HL-60 (cell line): Measurements from ENCODE around the gene UEVLD.

ENCODE experiments used
- POLR2AphosphoS5 ChIP-seq: IDR thresholded peaks from 2 replicates; pipeline ENCODE4 v1.6.1; 2012; ENCODE audit warnings: low read depth
- TF ChIP-seq, protein P1 (sequence below): IDR thresholded peaks from one replicate; pipeline ENCODE4 v1.5.1; 2011; ENCODE audit warnings: low read length, control low read depth, inconsistent platforms; ENCODE audit not compliant: insufficient read depth
- TF ChIP-seq, protein P2 (sequence below): IDR thresholded peaks from 2 replicates; pipeline ENCODE4 v1.6.1; 2012; ENCODE audit warnings: low read depth; ENCODE audit not compliant: insufficient replicate concordance

GRCh38 chr11:18633256-18634139, 45.0 kb upstream of the UEVLD start:
- TF ChIP-seq, protein P1, sequence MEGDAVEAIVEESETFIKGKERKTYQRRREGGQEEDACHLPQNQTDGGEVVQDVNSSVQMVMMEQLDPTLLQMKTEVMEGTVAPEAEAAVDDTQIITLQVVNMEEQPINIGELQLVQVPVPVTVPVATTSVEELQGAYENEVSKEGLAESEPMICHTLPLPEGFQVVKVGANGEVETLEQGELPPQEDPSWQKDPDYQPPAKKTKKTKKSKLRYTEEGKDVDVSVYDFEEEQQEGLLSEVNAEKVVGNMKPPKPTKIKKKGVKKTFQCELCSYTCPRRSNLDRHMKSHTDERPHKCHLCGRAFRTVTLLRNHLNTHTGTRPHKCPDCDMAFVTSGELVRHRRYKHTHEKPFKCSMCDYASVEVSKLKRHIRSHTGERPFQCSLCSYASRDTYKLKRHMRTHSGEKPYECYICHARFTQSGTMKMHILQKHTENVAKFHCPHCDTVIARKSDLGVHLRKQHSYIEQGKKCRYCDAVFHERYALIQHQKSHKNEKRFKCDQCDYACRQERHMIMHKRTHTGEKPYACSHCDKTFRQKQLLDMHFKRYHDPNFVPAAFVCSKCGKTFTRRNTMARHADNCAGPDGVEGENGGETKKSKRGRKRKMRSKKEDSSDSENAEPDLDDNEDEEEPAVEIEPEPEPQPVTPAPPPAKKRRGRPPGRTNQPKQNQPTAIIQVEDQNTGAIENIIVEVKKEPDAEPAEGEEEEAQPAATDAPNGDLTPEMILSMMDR, result no peak
- no peak for TF ChIP-seq POLR2AphosphoS5
- TF ChIP-seq, protein P2, sequence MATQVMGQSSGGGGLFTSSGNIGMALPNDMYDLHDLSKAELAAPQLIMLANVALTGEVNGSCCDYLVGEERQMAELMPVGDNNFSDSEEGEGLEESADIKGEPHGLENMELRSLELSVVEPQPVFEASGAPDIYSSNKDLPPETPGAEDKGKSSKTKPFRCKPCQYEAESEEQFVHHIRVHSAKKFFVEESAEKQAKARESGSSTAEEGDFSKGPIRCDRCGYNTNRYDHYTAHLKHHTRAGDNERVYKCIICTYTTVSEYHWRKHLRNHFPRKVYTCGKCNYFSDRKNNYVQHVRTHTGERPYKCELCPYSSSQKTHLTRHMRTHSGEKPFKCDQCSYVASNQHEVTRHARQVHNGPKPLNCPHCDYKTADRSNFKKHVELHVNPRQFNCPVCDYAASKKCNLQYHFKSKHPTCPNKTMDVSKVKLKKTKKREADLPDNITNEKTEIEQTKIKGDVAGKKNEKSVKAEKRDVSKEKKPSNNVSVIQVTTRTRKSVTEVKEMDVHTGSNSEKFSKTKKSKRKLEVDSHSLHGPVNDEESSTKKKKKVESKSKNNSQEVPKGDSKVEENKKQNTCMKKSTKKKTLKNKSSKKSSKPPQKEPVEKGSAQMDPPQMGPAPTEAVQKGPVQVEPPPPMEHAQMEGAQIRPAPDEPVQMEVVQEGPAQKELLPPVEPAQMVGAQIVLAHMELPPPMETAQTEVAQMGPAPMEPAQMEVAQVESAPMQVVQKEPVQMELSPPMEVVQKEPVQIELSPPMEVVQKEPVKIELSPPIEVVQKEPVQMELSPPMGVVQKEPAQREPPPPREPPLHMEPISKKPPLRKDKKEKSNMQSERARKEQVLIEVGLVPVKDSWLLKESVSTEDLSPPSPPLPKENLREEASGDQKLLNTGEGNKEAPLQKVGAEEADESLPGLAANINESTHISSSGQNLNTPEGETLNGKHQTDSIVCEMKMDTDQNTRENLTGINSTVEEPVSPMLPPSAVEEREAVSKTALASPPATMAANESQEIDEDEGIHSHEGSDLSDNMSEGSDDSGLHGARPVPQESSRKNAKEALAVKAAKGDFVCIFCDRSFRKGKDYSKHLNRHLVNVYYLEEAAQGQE, result no peak
